WTC11 (cell line): Measurements from ENCODE around the gene CAPN2. TPM values are rescaled to one million over a fixed set of nuclear protein-coding genes. Genes with fewer than 3 reads are reported as not detected.

Experiments used
- ATAC-seq: fragments of 200-7000 bp; cut with Tn5 transposase; 2 replicates; pipeline ENCODE4 v1.10.0; 2021; ENCODE audit warnings: mild to moderate bottlenecking, moderate library complexity
- CTCF ChIA-PET: fragments of 300-600 bp; sonication (Branson Sonifier 250); formaldehyde crosslinking; loops from one replicate; lab custom pipeline; 2021; ENCODE audit warnings: antibody characterized with exemption; lab: Charles Lee
- POLR2A ChIA-PET: fragments of 350-600 bp; sonication (Branson Sonifier 250); formaldehyde crosslinking; loops from one replicate; lab custom pipeline; 2021; ENCODE audit warnings: antibody characterized with exemption; lab: Charles Lee
- DNase-seq: peaks from one replicate; pipeline ENCODE4 v3.0.0; 2021; ENCODE audit warnings: low spot score
- H3K27ac Mint-ChIP-seq: 2 replicates; pipeline ENCODE4 v1.8.0; 2021; ENCODE audit warnings: mixed read lengths
- H3K27me3 Mint-ChIP-seq: 2 replicates; pipeline ENCODE4 v1.8.0; 2021; ENCODE audit warnings: low read depth, mild to moderate bottlenecking, moderate library complexity, mixed read lengths
- H3K36me3 Mint-ChIP-seq: 2 replicates; pipeline ENCODE4 v1.8.0; 2021; ENCODE audit warnings: mixed read lengths
- H3K4me1 Mint-ChIP-seq: 2 replicates; pipeline ENCODE4 v1.8.0; 2022; ENCODE audit warnings: mixed read lengths
- H3K4me3 Mint-ChIP-seq: 2 replicates; pipeline ENCODE4 v1.8.0; 2021; ENCODE audit warnings: mild to moderate bottlenecking, moderate library complexity, mixed read lengths
- H3K9me3 Mint-ChIP-seq: 2 replicates; pipeline ENCODE4 v1.8.0; 2021; ENCODE audit warnings: mixed read lengths
- CTCF ChIP-seq: fragments of 200-600 bp; IDR thresholded peaks from 2 replicates; pipeline ENCODE4 v1.8.0; 2022; ENCODE audit warnings: antibody characterized with exemption
- E2F4 ChIP-seq: sonication (generic); formaldehyde crosslinking; IDR thresholded peaks from 2 replicates; pipeline ENCODE4 v1.8.1; 2022; ENCODE audit warnings: low read depth, mild to moderate bottlenecking, moderate library complexity, missing genetic modification reagents, borderline replicate concordance
- E2F5 ChIP-seq: sonication (generic); formaldehyde crosslinking; IDR thresholded peaks from 2 replicates; pipeline ENCODE4 v1.8.1; 2022; ENCODE audit warnings: mild to moderate bottlenecking, moderate library complexity, missing genetic modification reagents
- ELF4 ChIP-seq: sonication (generic); formaldehyde crosslinking; IDR thresholded peaks from 2 replicates; pipeline ENCODE4 v1.8.1; 2022; ENCODE audit warnings: low read depth, mild to moderate bottlenecking, moderate library complexity, missing genetic modification reagents
- ESRRA ChIP-seq: sonication (generic); formaldehyde crosslinking; IDR thresholded peaks from 2 replicates; pipeline ENCODE4 v1.8.1; 2022; ENCODE audit warnings: mild to moderate bottlenecking, missing genetic modification reagents, borderline replicate concordance
- ETV6 ChIP-seq: sonication (generic); formaldehyde crosslinking; IDR thresholded peaks from 2 replicates; pipeline ENCODE4 v1.8.1; 2022; ENCODE audit warnings: mild to moderate bottlenecking, missing genetic modification reagents
- GRHL2 ChIP-seq: fragments of 250-450 bp; sonication (Bioruptor Pico); IDR thresholded peaks from 2 replicates; pipeline ENCODE4 v1.8.0; 2022; ENCODE audit warnings: mild to moderate bottlenecking, moderate library complexity; ENCODE audit not compliant: insufficient replicate concordance, severe bottlenecking
- JUN ChIP-seq: sonication (generic); formaldehyde crosslinking; IDR thresholded peaks from 2 replicates; pipeline ENCODE4 v1.8.0; 2023; ENCODE audit warnings: mild to moderate bottlenecking, missing genetic modification reagents
- MYBL2 ChIP-seq: sonication (generic); formaldehyde crosslinking; IDR thresholded peaks from 2 replicates; pipeline ENCODE4 v1.8.1; 2023; ENCODE audit warnings: mild to moderate bottlenecking, moderate library complexity, missing genetic modification reagents
- NR1H2 ChIP-seq: sonication (generic); formaldehyde crosslinking; IDR thresholded peaks from 2 replicates; pipeline ENCODE4 v1.9.0; 2021; ENCODE audit warnings: mild to moderate bottlenecking, moderate library complexity, missing genetic modification reagents
- NR2C2 ChIP-seq: sonication (generic); formaldehyde crosslinking; IDR thresholded peaks from 2 replicates; pipeline ENCODE4 v1.8.0; 2022; ENCODE audit warnings: mild to moderate bottlenecking, missing genetic modification reagents
- PRDM15 ChIP-seq: sonication (generic); formaldehyde crosslinking; IDR thresholded peaks from 2 replicates; pipeline ENCODE4 v1.8.0; 2022; ENCODE audit warnings: missing genetic modification reagents
- RELA ChIP-seq: sonication (generic); formaldehyde crosslinking; IDR thresholded peaks from 2 replicates; pipeline ENCODE4 v1.8.1; 2022; ENCODE audit warnings: missing genetic modification reagents, mild to moderate bottlenecking, borderline replicate concordance
- SMAD3 ChIP-seq: sonication (generic); formaldehyde crosslinking; IDR thresholded peaks from 2 replicates; pipeline ENCODE4 v1.8.0; 2022; ENCODE audit warnings: missing genetic modification reagents, mild to moderate bottlenecking, borderline replicate concordance
- SMAD4 ChIP-seq: sonication (generic); formaldehyde crosslinking; IDR thresholded peaks from 2 replicates; pipeline ENCODE4 v1.8.0; 2022; ENCODE audit warnings: mild to moderate bottlenecking, missing genetic modification reagents
- SOX15 ChIP-seq: fragments of 250-450 bp; sonication (Bioruptor Pico); IDR thresholded peaks from 2 replicates; pipeline ENCODE4 v1.9.0; 2021; ENCODE audit warnings: mild to moderate bottlenecking
- TP53 ChIP-seq: sonication (generic); formaldehyde crosslinking; IDR thresholded peaks from 2 replicates; pipeline ENCODE4 v1.8.1; 2023; ENCODE audit warnings: mild to moderate bottlenecking, missing genetic modification reagents
- ZNF317 ChIP-seq: sonication (generic); formaldehyde crosslinking; IDR thresholded peaks from 2 replicates; pipeline ENCODE4 v1.8.1; 2023; ENCODE audit warnings: low read depth, mild to moderate bottlenecking, moderate library complexity, missing genetic modification reagents, borderline replicate concordance
- total RNA-seq: library from RNA; stranded (reverse); gene quantifications from 3 replicates; pipeline ENCODE4 v1.2.3, GENCODE V29; 2021
- TF ChIP-seq, protein P1 (sequence below): sonication (generic); formaldehyde crosslinking; IDR thresholded peaks from 2 replicates; pipeline ENCODE4 v1.8.1; 2023; ENCODE audit warnings: mild to moderate bottlenecking, missing genetic modification reagents
- TF ChIP-seq, protein P2 (sequence below): sonication (generic); formaldehyde crosslinking; IDR thresholded peaks from 2 replicates; pipeline ENCODE4 v1.8.1; 2022; ENCODE audit warnings: low read depth, missing genetic modification reagents, borderline replicate concordance

CAPN2 gene
- total RNA-seq, 1 experiment from 2014 or later = 21.3 TPM

DNA sequence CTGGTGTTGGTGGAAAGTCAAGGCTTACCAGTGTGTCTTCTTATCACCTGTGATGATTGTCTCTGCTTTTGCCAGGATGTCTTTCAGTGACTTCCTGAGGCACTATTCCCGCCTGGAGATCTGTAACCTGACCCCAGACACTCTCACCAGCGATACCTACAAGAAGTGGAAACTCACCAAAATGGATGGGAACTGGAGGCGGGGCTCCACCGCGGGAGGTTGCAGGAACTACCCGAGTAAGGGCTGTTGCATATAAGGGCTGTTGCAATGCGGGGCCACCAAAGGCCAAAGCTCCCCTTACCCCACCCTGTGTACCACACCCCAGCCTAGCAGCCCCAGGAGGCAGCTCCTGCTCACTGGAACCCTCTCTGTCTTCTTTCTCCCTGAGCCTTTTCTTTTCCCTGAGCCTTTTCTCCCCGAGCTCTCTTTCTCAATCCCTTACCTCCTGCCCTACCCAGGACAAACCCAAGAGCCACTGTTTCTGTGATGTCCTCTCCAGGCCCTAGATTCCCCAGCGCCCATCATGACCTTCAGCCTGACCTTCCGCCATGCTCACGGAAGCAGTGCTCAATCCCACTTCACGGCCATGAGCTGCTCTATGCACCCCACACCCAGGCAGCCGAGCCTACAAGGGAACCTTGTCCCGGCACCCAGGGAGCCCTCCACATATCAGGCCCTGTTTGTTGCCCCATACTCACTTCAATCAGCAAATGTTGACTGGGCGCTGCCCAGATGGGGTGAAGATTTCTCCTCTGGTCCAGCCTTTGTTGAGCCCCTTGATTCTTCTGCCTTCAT, 40.6 kb downstream of the CAPN2 start:
- POLR2A ChIA-PET = interaction anchor here (1.3 kb wide), 1 partner anchor 11 kb away, joined by 3 read pairs; no protein-coding TSS in a partner anchor
- Mint-ChIP-seq H3K4me3 (no peak overlapping the region), H3K36me3 (no peaks in the 10 kb centered on the region), H3K27me3 (peaks cover 14% of the 10 kb centered on the region), H3K27ac (peak overlapping the region; percentile 84; the same call in 1 of the 2 replicates), H3K9me3 (no peaks in the 10 kb centered on the region), H3K4me1 (peaks cover 20% of the 10 kb centered on the region)
- DNase-seq (peak; percentile 75), ATAC-seq (peak; percentile 73)
- TF ChIP-seq E2F4 (no peak), JUN (CRISPR knock-in tag) (no peak), ZNF317 (no peak), NR2C2 (no peak), ETV6 (CRISPR knock-in tag) (0 out of 2 replicates have a peak, but pooled peaks have one; percentile 38), ESRRA (CRISPR knock-in tag) (peak; percentile 88; the same call in 1 of the 2 replicates), SOX15 (CRISPR knock-in tag) (no peak), SMAD3 (CRISPR knock-in tag) (no peak), PRDM15 (CRISPR knock-in tag) (peak; percentile 95)
- CTCF ChIA-PET = interaction anchor here (0.5 to 2.2 kb wide), 4 partner anchors 23 to 57 kb away, joined by 3 to 10 read pairs (median 6); partner anchors contain the start of gene CAPN2

GRCh38 chr1:223754681-223755431, 42.5 kb downstream of the CAPN2 start:
- H3K4me3 Mint-ChIP-seq = no peak overlapping the region
- TF ChIP-seq, protein P1, sequence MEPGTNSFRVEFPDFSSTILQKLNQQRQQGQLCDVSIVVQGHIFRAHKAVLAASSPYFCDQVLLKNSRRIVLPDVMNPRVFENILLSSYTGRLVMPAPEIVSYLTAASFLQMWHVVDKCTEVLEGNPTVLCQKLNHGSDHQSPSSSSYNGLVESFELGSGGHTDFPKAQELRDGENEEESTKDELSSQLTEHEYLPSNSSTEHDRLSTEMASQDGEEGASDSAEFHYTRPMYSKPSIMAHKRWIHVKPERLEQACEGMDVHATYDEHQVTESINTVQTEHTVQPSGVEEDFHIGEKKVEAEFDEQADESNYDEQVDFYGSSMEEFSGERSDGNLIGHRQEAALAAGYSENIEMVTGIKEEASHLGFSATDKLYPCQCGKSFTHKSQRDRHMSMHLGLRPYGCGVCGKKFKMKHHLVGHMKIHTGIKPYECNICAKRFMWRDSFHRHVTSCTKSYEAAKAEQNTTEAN (CRISPR knock-in tag) = no peak
- TF ChIP-seq RELA (no peak), SMAD4 (CRISPR knock-in tag) (no peak), MYBL2 (CRISPR knock-in tag) (no peak)
- H3K4me1 Mint-ChIP-seq = peaks cover 26% of the 10 kb centered on the region
- H3K9me3 Mint-ChIP-seq = no peaks in the 10 kb centered on the region
- DNase-seq (no peak), ATAC-seq (no peak)
- H3K36me3 Mint-ChIP-seq = no peaks in the 10 kb centered on the region
- CTCF ChIA-PET = interaction anchor here (1.5 kb wide), 1 partner anchor 56 kb away, joined by 4 read pairs; no protein-coding TSS in a partner anchor
- H3K27ac Mint-ChIP-seq = no peak overlapping the region
- POLR2A ChIA-PET = no interaction called here
- H3K27me3 Mint-ChIP-seq = no peaks in the 10 kb centered on the region

DNA sequence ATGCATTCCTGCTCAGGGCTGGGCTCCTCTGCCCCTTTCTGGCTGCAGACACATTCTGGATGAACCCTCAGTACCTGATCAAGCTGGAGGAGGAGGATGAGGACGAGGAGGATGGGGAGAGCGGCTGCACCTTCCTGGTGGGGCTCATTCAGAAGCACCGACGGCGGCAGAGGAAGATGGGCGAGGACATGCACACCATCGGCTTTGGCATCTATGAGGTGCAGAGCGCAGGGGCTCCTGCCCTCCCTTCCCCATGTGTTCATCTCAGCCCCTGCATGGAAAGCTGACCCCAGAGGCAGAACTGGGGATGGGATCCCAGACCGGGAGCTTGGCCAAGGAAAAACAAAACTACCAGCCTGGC, 43.1 kb downstream of the CAPN2 start:
- Mint-ChIP-seq H3K27ac (no peak overlapping the region), H3K9me3 (no peaks in the 10 kb centered on the region), H3K36me3 (no peaks in the 10 kb centered on the region), H3K4me1 (peaks cover 26% of the 10 kb centered on the region), H3K4me3 (no peak overlapping the region), H3K27me3 (no peaks in the 10 kb centered on the region)
- DNase-seq (no peak), ATAC-seq (no peak)
- CTCF ChIA-PET = interaction anchor here (1.5 kb wide), 1 partner anchor 57 kb away, joined by 4 read pairs; no protein-coding TSS in a partner anchor
- POLR2A ChIA-PET = no interaction called here
- TF ChIP-seq GRHL2 = no peak
- TF ChIP-seq E2F5 (CRISPR knock-in tag) = no peak
- no peak for TF ChIP-seq TP53 (CRISPR knock-in tag)
- no peak for TF ChIP-seq ELF4 (CRISPR knock-in tag)
- no peak for TF ChIP-seq NR1H2 (CRISPR knock-in tag)
- TF ChIP-seq CTCF = no peak
- TF ChIP-seq, protein P2, sequence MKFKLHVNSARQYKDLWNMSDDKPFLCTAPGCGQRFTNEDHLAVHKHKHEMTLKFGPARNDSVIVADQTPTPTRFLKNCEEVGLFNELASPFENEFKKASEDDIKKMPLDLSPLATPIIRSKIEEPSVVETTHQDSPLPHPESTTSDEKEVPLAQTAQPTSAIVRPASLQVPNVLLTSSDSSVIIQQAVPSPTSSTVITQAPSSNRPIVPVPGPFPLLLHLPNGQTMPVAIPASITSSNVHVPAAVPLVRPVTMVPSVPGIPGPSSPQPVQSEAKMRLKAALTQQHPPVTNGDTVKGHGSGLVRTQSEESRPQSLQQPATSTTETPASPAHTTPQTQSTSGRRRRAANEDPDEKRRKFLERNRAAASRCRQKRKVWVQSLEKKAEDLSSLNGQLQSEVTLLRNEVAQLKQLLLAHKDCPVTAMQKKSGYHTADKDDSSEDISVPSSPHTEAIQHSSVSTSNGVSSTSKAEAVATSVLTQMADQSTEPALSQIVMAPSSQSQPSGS (CRISPR knock-in tag) = no peak
